GM23338 (cell line): ENCODE measurements around the gene SLC25A48.

Experiments used
- CREB1 ChIP-seq: fragments of 250-450 bp; sonication (Bioruptor Pico); IDR thresholded peaks from 2 replicates; pipeline ENCODE4 v1.5.0; 2020; ENCODE audit warnings: low read depth, mild to moderate bottlenecking, moderate library complexity
- EZH2 ChIP-seq: fragments of 200-600 bp; sonication (generic); IDR thresholded peaks from one replicate; pipeline ENCODE4 v1.8.0; 2017; ENCODE audit warnings: antibody characterized with exemption, mild to moderate bottlenecking, low read depth; ENCODE audit not compliant: unreplicated experiment
- EZH2phosphoT487 ChIP-seq: fragments of 200-600 bp; sonication (generic); IDR thresholded peaks from one replicate; pipeline ENCODE4 v1.8.1; 2018; ENCODE audit warnings: antibody characterized with exemption; ENCODE audit not compliant: unreplicated experiment
- JUNB ChIP-seq: IDR thresholded peaks from one replicate; pipeline ENCODE4 v1.6.1; 2016; ENCODE audit warnings: antibody characterized with exemption; ENCODE audit not compliant: unreplicated experiment
- POLR2AphosphoS5 ChIP-seq: IDR thresholded peaks from 2 replicates; pipeline ENCODE4 v1.6.1; 2016; ENCODE audit warnings: antibody characterized with exemption, low read depth
- ZNF114 ChIP-seq: fragments of 250-450 bp; sonication (Bioruptor Pico); IDR thresholded peaks from 2 replicates; pipeline ENCODE4 v1.5.0; 2020; ENCODE audit warnings: mild to moderate bottlenecking, moderate library complexity
- TF ChIP-seq, protein P1 (sequence below), 2 experiments: fragments of 200-600 bp in 1 of 2; sonication (generic) in 1 of 2; conservative IDR thresholded peaks; 2 replicates each; pipeline versions ENCODE4 v1.5.1 to v1.6.1; 2016 to 2017; ENCODE audit warnings: antibody characterized with exemption in 2 of 2, low read depth in 2 of 2, mild to moderate bottlenecking in 2 of 2, moderate library complexity in 1 of 2
- TF ChIP-seq, protein P2 (sequence below): IDR thresholded peaks from one replicate; pipeline ENCODE4 v1.6.1; 2018; ENCODE audit warnings: antibody characterized with exemption; ENCODE audit not compliant: unreplicated experiment
- TF ChIP-seq, protein P3 (sequence below): IDR thresholded peaks from 2 replicates; pipeline ENCODE4 v1.6.1; 2016; ENCODE audit warnings: antibody characterized with exemption

DNA sequence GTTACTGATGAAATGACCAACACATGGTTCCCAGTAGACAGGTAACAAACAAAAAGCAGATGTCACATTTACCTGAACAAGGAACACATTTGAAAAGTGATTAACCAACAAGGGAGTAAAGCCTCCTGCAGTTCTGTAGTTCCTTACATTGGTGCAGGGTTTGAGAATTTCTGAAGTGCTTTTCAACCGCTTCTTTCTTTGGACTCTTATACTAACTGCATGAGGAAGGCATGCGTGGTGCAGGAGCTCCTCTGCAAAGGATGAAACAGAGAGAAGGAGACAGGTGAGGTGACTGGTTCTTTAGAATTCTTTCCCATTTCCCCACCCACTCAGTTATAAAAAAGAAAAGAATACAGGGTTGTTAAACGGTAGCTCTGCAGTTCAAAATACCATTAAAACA is 65.8 kb downstream of the SLC25A48 start:
- TF ChIP-seq, protein P1, sequence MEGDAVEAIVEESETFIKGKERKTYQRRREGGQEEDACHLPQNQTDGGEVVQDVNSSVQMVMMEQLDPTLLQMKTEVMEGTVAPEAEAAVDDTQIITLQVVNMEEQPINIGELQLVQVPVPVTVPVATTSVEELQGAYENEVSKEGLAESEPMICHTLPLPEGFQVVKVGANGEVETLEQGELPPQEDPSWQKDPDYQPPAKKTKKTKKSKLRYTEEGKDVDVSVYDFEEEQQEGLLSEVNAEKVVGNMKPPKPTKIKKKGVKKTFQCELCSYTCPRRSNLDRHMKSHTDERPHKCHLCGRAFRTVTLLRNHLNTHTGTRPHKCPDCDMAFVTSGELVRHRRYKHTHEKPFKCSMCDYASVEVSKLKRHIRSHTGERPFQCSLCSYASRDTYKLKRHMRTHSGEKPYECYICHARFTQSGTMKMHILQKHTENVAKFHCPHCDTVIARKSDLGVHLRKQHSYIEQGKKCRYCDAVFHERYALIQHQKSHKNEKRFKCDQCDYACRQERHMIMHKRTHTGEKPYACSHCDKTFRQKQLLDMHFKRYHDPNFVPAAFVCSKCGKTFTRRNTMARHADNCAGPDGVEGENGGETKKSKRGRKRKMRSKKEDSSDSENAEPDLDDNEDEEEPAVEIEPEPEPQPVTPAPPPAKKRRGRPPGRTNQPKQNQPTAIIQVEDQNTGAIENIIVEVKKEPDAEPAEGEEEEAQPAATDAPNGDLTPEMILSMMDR (conservative IDR thresholded peaks at IDR 0.05; ENCODE audit: low read depth in 2 of 2): no peak
- TF ChIP-seq, protein P2, sequence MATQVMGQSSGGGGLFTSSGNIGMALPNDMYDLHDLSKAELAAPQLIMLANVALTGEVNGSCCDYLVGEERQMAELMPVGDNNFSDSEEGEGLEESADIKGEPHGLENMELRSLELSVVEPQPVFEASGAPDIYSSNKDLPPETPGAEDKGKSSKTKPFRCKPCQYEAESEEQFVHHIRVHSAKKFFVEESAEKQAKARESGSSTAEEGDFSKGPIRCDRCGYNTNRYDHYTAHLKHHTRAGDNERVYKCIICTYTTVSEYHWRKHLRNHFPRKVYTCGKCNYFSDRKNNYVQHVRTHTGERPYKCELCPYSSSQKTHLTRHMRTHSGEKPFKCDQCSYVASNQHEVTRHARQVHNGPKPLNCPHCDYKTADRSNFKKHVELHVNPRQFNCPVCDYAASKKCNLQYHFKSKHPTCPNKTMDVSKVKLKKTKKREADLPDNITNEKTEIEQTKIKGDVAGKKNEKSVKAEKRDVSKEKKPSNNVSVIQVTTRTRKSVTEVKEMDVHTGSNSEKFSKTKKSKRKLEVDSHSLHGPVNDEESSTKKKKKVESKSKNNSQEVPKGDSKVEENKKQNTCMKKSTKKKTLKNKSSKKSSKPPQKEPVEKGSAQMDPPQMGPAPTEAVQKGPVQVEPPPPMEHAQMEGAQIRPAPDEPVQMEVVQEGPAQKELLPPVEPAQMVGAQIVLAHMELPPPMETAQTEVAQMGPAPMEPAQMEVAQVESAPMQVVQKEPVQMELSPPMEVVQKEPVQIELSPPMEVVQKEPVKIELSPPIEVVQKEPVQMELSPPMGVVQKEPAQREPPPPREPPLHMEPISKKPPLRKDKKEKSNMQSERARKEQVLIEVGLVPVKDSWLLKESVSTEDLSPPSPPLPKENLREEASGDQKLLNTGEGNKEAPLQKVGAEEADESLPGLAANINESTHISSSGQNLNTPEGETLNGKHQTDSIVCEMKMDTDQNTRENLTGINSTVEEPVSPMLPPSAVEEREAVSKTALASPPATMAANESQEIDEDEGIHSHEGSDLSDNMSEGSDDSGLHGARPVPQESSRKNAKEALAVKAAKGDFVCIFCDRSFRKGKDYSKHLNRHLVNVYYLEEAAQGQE: no peak
- TF ChIP-seq POLR2AphosphoS5 (no peak), ZNF114 (CRISPR knock-in tag) (no peak), CREB1 (CRISPR knock-in tag) (no peak), JUNB (no peak), EZH2 (no peak), EZH2phosphoT487 (no peak)
- TF ChIP-seq, protein P3, sequence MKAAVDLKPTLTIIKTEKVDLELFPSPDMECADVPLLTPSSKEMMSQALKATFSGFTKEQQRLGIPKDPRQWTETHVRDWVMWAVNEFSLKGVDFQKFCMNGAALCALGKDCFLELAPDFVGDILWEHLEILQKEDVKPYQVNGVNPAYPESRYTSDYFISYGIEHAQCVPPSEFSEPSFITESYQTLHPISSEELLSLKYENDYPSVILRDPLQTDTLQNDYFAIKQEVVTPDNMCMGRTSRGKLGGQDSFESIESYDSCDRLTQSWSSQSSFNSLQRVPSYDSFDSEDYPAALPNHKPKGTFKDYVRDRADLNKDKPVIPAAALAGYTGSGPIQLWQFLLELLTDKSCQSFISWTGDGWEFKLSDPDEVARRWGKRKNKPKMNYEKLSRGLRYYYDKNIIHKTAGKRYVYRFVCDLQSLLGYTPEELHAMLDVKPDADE: no peak
